NCI-H69 (cell line): ENCODE data around the gene DAAM2.

ENCODE experiments used
- DNase-seq: peaks from one replicate; lab custom pipeline; 2025; lab: John Stamatoyannopoulos, UW

Gene DAAM2

DNA sequence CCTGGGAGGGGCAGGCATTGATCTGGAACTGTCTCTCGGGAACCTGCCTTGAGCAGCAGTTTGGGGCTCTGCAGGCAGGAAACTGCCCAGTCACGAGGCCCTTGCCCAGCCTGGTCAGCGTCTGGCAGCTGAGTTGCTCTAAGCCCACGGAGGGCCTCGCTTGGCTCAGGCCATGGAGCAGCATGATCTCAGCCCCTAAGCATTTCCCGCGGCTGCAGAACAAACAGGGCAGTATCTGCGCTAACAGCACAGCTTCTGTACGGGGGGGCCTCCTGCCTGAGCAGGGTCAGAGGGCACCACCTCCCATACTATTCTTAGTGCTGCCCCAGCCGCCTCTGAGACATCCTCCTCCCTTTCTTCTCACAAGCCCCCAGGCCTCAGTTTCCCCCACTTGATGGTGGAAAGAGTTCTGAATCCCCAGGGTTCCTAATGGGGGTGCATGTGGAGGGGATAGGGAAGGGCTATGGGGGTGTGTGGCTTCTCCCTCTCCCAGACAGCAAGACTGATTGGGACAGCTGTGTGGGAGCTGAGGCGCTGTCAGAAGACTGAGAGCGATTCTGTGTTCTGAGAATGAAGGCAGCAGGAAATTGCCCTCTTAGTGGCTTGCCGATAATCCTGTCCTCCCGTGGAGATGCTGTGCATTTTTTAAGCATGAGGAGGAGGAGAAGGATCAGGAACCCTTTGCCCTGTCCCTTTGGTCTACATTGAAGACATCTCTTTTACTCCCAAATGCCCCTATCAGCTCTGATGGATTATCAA lies 95.7 kb downstream of the DAAM2 start:
- no peak for DNase-seq

- DNase-seq = no peak
Measured at GRCh38 chr6:39889229-39889628, 97.1 kb downstream of the DAAM2 start.

DNA sequence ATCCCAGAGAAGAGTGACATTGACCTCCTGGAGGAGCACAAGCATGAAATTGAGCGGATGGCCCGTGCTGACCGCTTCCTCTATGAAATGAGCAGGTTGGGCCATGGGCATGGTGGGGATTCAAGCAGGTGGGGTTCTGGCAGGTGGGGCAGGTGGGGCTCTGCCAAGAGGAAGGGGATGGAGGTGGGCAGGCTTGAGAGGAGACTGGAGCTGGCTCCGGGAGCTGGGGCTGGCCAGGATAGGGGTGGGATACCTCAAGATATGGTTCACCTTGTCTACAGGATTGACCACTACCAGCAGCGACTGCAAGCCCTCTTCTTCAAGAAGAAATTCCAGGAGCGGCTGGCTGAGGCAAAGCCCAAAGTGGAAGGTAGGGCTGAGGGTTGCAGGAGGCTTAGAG lies 99.2 kb downstream of the DAAM2 start:
- no peak for DNase-seq

DNA sequence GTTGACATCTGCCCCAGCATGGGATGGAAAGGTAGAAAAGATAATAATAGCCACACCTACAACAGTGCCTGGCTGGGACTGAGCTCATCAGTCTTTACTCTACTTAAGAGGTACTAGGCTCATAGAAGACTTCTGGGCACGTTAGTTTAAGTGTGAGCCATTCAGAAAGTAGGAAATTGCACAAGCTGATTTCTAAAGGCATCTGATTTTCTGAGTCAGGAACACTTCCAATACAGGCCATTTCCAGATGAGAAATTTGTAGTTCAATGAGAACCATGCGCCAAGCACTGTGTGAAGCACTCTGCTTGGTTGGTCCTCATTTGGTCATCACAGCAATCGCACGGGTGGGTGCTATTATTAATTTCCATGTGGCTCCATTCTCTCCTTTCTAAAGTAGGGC lies 99.8 kb downstream of the DAAM2 start:
- DNase-seq = no peak

DNA sequence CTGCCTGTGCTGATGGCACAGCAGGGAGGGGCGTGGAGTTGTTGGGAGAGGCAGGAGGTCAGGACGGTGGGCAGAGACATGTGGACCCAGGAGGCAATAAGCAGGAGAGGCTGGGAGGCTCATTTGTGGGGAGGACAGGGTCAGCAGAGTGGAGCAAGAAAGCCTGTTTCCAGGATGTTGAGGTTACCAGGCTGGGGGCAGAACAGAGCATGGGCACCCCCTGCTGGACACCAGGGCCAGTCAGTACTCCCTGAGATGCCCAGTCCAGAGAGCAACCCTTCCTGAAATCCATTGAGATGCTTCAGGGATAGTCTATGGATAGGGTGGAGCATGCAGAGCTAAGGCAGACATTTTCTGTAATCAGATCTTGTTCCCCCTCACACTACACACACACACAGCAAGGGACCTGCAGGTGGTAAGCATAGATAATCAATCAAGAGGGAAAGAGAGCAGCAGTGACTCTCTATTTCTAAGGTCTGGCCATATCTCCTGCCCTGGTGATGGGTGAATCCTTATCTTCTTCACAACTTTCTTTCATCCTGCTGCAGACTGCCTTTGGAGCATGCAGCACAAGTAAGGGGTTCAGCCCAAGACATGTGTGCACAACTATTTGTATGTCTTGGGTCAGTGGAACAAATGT lies 100.4 kb downstream of the DAAM2 start:
- DNase-seq = peak; percentile 25

DNA sequence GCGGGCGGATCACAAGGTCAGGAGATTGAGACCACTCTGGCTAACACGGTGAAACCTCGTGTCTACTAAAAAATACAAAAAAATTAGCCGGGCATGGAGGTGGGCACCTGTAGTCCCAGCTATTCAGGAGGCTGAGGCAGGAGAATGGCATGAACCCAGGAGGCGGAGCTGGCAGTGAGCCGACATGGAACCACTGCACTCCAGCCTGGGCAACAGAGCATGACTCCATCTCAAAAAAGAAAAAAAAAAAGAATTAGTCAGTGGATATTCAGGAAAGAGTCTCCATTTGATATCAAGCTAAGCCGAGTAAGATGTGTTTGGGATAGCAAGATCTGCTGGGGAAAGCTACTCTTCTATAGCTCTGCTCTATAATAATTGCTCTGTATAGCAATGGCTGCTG lies 101.1 kb downstream of the DAAM2 start:
- DNase-seq = no peak

- no peak for DNase-seq
Measured at GRCh38 chr6:39896701-39897100, 104.5 kb downstream of the DAAM2 start.

- no peak for DNase-seq
Measured at GRCh38 chr6:39897698-39898097, 105.5 kb downstream of the DAAM2 start.

- no peak for DNase-seq
Measured at GRCh38 chr6:39898625-39899024, 106.4 kb downstream of the DAAM2 start.

DNA sequence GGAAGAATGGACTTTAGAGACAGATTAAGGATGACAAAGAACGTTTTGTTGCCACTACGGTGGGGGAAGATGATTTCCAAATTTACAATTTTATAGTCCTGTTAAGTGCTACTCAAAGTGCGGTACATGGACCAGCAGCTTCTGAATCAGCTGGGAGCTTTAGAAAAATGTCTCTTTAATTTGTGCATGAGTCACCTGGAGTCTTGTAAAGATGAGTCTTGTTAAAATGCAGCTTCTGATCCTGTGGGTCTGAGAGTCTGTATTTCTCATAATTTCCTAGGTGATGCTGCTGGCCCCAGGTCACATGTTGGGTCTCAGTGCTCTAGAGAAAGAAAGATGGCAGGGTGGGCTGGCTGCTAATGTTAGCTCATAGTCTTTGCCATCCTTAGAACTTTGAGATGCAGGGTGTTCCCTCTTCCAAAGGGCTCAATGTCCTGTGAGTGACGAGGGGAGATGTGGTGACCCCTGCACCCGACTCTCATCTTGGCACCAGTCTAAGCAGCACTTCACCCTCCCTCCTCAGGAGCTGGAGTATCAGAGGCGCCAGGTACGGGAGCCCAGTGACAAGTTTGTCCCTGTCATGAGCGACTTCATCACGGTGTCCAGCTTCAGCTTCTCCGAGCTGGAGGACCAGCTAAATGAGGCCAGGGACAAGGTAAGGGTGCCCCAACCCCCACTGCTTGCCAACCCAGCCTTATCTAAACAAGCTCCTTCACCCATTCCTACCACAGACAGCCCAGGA lies 107.5 kb downstream of the DAAM2 start:
- DNase-seq = no peak

- no peak for DNase-seq
Measured at GRCh38 chr6:39901116-39901655, 109.0 kb downstream of the DAAM2 start.

DNA sequence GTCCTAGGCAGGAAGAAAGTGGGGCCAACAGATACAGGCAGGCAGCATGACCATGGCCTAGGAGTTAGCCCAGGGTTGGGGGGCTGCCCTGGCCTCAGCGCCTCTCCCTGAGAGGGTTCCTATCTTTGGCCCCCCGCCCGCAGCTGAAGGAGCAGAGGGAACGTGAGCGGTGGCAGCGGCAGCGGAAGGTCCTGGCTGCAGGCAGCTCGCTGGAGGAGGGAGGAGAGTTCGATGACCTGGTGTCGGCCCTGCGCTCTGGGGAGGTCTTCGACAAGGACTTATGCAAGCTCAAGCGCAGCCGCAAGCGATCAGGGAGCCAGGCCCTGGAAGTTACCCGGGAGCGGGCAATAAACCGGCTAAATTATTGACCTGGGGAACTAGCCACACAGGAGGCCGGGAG lies 109.5 kb downstream of the DAAM2 start:
- no peak for DNase-seq

- DNase-seq = no peak
Measured at GRCh38 chr6:39902136-39902535, 110.0 kb downstream of the DAAM2 start.

DNA sequence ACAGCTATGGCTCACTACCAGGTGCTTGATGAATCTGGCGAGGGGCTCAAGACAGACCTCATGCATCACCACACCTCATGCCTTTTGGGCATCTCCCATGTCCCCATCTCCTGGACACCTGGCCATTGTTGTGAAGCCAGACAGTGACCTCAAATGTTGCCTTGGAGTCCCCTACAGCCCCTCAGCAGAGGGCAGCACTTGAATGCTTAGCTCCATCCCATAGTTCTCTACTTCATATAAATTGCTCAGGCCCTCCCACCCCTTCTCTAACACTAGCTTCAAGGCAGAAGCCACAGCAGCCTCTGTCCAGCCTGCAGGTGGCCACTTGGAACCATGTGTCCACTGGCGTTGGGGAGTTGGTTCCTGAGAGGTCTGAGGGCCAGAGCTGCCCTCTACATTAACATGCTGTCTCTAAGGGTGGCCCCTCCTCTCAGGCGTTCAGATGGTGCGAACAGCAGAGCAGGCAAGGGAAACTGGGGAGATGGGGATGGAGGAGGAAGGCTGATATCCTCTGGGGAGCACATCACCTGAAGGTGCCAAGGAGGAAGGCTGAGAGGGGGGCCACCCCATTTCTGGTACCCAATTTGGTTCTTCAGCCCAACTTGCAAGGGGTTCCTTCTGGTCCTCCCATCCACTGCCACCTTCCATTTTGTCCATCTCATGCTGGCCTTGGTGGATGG lies 110.8 kb downstream of the DAAM2 start:
- DNase-seq = peak; percentile 2

DNA sequence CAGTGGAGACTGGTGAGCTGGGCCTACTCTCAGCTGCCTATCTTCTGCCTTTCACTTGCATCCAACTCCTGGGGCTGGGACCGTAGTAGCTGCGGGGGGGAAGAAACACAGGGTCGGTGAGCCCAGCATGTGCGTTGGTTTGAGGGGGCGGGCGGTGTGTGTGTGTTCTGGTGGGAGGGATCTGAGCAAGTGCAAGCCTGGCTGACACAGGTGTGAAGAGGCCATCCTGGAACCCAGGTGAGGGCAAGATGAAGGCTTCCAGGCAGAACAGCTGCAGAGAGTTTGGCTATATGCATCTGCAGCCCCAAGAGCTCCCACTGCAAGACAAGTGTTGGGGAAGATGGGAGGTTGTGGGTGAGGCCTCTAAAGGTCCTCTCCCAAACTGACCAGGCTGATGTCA lies 111.5 kb downstream of the DAAM2 start:
- no peak for DNase-seq

DNA sequence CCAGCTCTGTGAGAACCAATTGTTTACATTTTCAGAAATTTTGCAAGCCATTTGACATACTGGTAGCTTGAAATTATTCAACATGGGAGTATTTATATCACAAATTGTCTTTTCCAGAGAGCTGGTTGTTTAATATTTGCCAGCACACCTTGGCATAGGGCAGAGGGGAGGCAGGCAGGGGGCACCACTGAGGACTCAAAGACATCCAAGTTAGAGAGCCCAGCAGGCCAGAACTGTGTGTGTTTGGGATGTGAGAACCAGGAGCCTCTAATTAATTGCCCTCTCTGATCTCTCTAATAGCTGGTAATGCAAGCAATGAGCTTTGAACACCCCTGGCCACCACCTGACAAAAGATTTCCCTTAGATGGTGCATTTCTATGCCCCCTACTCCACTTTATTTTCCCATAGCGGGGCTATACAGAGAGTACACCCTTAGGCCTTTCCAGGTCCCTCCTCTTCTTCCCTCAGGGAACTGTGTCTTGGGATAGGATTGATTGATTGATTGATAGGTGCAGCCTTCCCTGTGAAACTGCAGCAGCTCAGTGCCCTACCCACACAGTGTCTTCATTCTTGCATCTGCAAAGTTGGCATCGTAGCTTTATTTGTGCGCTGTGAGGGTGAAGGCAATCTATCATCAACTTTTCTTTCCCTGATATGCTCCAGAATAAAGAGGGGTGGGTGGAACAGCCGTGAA lies 112.9 kb downstream of the DAAM2 start:
- DNase-seq = no peak

- DNase-seq = no peak
Measured at GRCh38 chr6:39905640-39905975, 113.4 kb downstream of the DAAM2 start.

DNA sequence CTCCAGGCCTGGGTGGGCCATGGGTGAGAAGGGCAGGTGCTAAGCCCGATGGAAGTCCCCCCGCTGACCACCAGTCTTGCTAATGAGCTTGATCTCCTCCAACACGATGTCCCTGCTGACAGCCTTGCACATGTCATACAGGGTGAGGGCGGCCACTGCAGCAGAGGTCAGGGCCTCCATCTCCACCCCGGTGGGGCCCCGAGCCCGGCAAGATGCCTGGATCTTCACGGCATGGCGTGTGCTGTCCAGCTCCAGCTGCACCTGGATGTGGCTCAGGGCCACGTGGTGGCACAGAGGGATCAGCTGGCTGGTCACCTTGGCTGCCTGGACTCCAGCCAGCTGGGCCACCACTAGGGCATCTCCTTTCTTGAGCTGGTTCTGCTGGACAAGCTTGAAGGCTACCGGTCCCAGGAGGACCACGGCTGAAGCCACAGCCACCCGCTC lies 114.2 kb downstream of the DAAM2 start:
- no peak for DNase-seq

- DNase-seq = no peak
Measured at GRCh38 chr6:39907871-39908575, 115.8 kb downstream of the DAAM2 start.

DNA sequence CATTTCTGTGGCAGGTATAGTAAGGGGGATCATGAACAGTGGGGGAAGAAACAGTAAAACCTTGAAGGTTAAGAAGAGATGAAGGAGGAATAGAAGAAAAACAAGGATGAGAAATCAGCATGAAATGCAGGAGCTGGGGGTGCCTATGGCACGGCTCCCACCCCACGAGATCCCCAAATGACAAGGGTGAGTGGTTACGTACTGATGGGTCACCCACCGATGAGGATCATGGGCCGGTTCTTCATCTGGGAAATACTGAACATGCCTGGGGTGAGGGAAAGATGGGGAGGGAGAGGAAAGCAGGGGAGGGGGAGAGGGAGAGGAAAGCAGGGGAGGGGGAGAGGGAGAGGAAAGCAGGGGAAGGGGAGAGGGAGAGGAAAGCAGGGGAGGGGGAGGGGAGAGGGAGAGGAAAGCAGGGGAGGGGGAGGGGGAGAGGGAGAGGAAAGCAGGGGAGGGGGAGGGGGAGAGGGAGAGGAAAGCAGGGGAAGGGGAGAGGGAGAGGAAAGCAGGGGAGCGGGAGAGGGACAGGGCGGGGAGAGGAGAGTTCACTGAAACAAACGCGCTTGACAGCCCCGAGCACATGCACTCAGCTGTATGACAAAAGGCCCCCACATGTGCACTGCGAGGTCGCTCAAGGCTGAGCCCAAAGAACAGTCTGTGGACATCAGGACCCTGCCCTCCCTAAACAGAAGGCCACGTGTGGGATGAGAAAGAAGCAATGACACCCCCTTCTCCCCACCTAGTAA lies 116.8 kb downstream of the DAAM2 start:
- no peak for DNase-seq
